Measurements from ENCODE around the gene HDAC7.
A peak's percentile ranks its signal among the peaks of the same experiment; 100 is the strongest.

HDAC7 gene

GRCh38 chr12:47746523-47746922 is 73.2 kb downstream of the HDAC7 start:
- DNase-seq (ENCODE audit: low read depth in 2 of 2), result no peak
- no peak overlapping the region for H3K4me3 ChIP-seq (replicated peaks in 1 of 2; ENCODE audit: low read depth in 2 of 2, low read length in 2 of 2)
- no peak for TF ChIP-seq CTCF (IDR thresholded peaks at IDR 0.05; ENCODE audit: low read depth, low read length)

GRCh38 chr12:47746073-47746472 is 73.6 kb downstream of the HDAC7 start:
- no peak for TF ChIP-seq CTCF (IDR thresholded peaks at IDR 0.05; ENCODE audit: low read depth, low read length)
- no peak for DNase-seq (ENCODE audit: low read depth in 2 of 2)
- no peak overlapping the region for H3K4me3 ChIP-seq (replicated peaks in 1 of 2; ENCODE audit: low read depth in 2 of 2, low read length in 2 of 2)

GRCh38 chr12:47745485-47746041 is 74.1 kb downstream of the HDAC7 start:
- no peak overlapping the region for H3K4me3 ChIP-seq (replicated peaks in 1 of 2; ENCODE audit: low read depth in 2 of 2, low read length in 2 of 2)
- TF ChIP-seq CTCF (IDR thresholded peaks at IDR 0.05; ENCODE audit: low read depth, low read length), result no peak
- no peak for DNase-seq (ENCODE audit: low read depth in 2 of 2)

- H3K4me3 ChIP-seq (replicated peaks in 1 of 2; ENCODE audit: low read depth in 2 of 2, low read length in 2 of 2), result no peak overlapping the region
- no peak for TF ChIP-seq CTCF (IDR thresholded peaks at IDR 0.05; ENCODE audit: low read depth, low read length)
- no peak for DNase-seq (ENCODE audit: low read depth in 2 of 2)
Measured at GRCh38 chr12:47744778-47745436, 74.8 kb downstream of the HDAC7 start.

- TF ChIP-seq CTCF (IDR thresholded peaks at IDR 0.05; ENCODE audit: low read depth, low read length), result peak; percentile 40
- DNase-seq (ENCODE audit: low read depth in 2 of 2), result no peak
- H3K4me3 ChIP-seq (replicated peaks in 1 of 2; ENCODE audit: low read depth in 2 of 2, low read length in 2 of 2), result no peak overlapping the region
Measured at GRCh38 chr12:47744005-47744651, 75.6 kb downstream of the HDAC7 start.

GRCh38 chr12:47743311-47743860 is 76.3 kb downstream of the HDAC7 start:
- DNase-seq (ENCODE audit: low read depth in 2 of 2), result no peak
- TF ChIP-seq CTCF (IDR thresholded peaks at IDR 0.05; ENCODE audit: low read depth, low read length), result no peak

More at GRCh38 chr12:47743311-47743860, 76.3 kb downstream of the HDAC7 start:
- no peak overlapping the region for H3K4me3 ChIP-seq (replicated peaks in 1 of 2; ENCODE audit: low read depth in 2 of 2, low read length in 2 of 2)

Data from cardiac fibroblast (primary cell).